Tibial nerve (tissue), 4 donors: ENCODE results near the gene DMD. TPM values are rescaled to one million over a fixed set of nuclear protein-coding genes. Genes with fewer than 3 reads are reported as not detected.

Experiments used
- DNase-seq, 2 donors: peaks; one replicate each; pipeline ENCODE4 v3.0.0-alpha.2; 2019; ENCODE audit warnings: low spot score in 2 of 2
- H3K27ac ChIP-seq, 4 donors: fragments of 200-600 bp; sonication (generic) in 3 of 4; one replicate each; pipeline ENCODE4 v1.5.1; 2017 to 2019; ENCODE audit warnings: mild to moderate bottlenecking in 1 of 4
- H3K27me3 ChIP-seq, 2 donors: fragments of 200-600 bp; sonication (generic) in 1 of 2; one replicate each; pipeline versions ENCODE4 v1.5.1 to v1.6.0; 2017 to 2019
- H3K36me3 ChIP-seq, 3 donors: fragments of 200-600 bp; sonication (generic); one replicate each; pipeline ENCODE4 v1.5.1; 2018 to 2019
- H3K4me1 ChIP-seq, 4 donors: fragments of 200-600 bp; sonication (generic) in 3 of 4; one replicate each; pipeline ENCODE4 v1.5.1; 2017 to 2019
- H3K4me3 ChIP-seq, 4 donors: fragments of 200-600 bp; sonication (generic) in 3 of 4; one replicate each; pipeline ENCODE4 v1.5.1; 2017 to 2019; ENCODE audit warnings: mild to moderate bottlenecking in 1 of 4, moderate library complexity in 1 of 4
- H3K9me3 ChIP-seq, 4 donors: fragments of 200-600 bp; sonication (generic) in 3 of 4; one replicate each; pipeline ENCODE4 v1.5.1; 2017 to 2019
- CTCF ChIP-seq, 5 experiments: fragments of 200-600 bp in 3 of 5; fragments of 450-650 bp in 2 of 5; sonication (generic) in 3 of 5; IDR thresholded peaks; one replicate each; pipeline ENCODE4 v1.5.1; 2016 to 2019; ENCODE audit warnings: antibody characterized with exemption in 5 of 5, mild to moderate bottlenecking in 3 of 5, moderate library complexity in 2 of 5
- EP300 ChIP-seq, 2 donors: sonication (generic); formaldehyde crosslinking; IDR thresholded peaks; one replicate each; pipeline ENCODE4 v1.6.1; 2017; ENCODE audit warnings: antibody characterized with exemption in 2 of 2, mild to moderate bottlenecking in 1 of 2
- POLR2A ChIP-seq, 2 donors: fragments of 450-650 bp; IDR thresholded peaks; one replicate each; pipeline ENCODE4 v1.6.1; 2017; ENCODE audit warnings: antibody characterized with exemption in 2 of 2, mild to moderate bottlenecking in 2 of 2, moderate library complexity in 2 of 2
- WGBS, 2 donors: methylation state at CpG; one replicate each; pipeline ENCODE4 v1.1.5; 2018; 5-methylcytosine and 5-hydroxymethylcytosine counted together
- total RNA-seq, 4 donors: library from RNA; depleted of rRNA; stranded (reverse); fragments of >200 nt; gene quantifications; one replicate each; pipeline ENCODE4 v1.1.0, GENCODE V29; 2016

The DMD gene
- total RNA-seq, 4 donors from 2014 or later, result 156 to 345 (median 245) TPM

- no peak for DNase-seq
- no peaks in the 10 kb centered on the region for H3K36me3 ChIP-seq
- H3K9me3 ChIP-seq, result no peaks in the 10 kb centered on the region
- no peaks in the 10 kb centered on the region for H3K4me1 ChIP-seq
- no peaks in the 10 kb centered on the region for H3K27me3 ChIP-seq
- TF ChIP-seq EP300 (IDR thresholded peaks at IDR 0.05) (peak in 1 of 2 donors; percentile 45), POLR2A (IDR thresholded peaks at IDR 0.05) (no peak)
- peak overlapping the region in 3 of 4 donors; percentile 19 to 71 (median 65) for H3K27ac ChIP-seq
- WGBS, 2 donors, result 19 to 39% methylated on average over 2 of the region's 2 CpGs
- H3K4me3 ChIP-seq, result no peak overlapping the region
These were observed 1661.2 kb downstream of the DMD start for GRCh38 chrX:31550158-31550557.

- TF ChIP-seq POLR2A (IDR thresholded peaks at IDR 0.05), result no peak
- no peak for TF ChIP-seq CTCF (IDR thresholded peaks at IDR 0.05)
- TF ChIP-seq EP300 (IDR thresholded peaks at IDR 0.05), result no peak
- no peak overlapping the region for H3K4me3 ChIP-seq
- WGBS, 2 donors, result 54 to 58% methylated on average over 3 of the region's 3 CpGs
- no peak for DNase-seq
- H3K36me3 ChIP-seq, result no peaks in the 10 kb centered on the region
- no peaks in the 10 kb centered on the region for H3K9me3 ChIP-seq
- peak overlapping the region in 3 of 4 donors; percentile 34 to 60 (median 41) for H3K27ac ChIP-seq
- H3K27me3 ChIP-seq, result no peaks in the 10 kb centered on the region
- no peaks in the 10 kb centered on the region for H3K4me1 ChIP-seq
These were observed 1663.5 kb downstream of the DMD start for GRCh38 chrX:31547816-31548215.

- Histone ChIP-seq H3K27ac (peak overlapping the region in 2 of 4 donors; percentile 60 to 77), H3K9me3 (no peaks in the 10 kb centered on the region), H3K4me1 (no peaks in the 10 kb centered on the region), H3K36me3 (no peaks in the 10 kb centered on the region), H3K4me3 (no peak overlapping the region), H3K27me3 (no peaks in the 10 kb centered on the region)
- 50 to 56% methylated on average over 3 of the region's 3 CpGs for WGBS, 2 donors
- TF ChIP-seq CTCF (IDR thresholded peaks at IDR 0.05) (no peak), EP300 (IDR thresholded peaks at IDR 0.05) (no peak), POLR2A (IDR thresholded peaks at IDR 0.05) (no peak)
- no peak for DNase-seq
These were observed 1663.9 kb downstream of the DMD start for GRCh38 chrX:31547416-31547815.

- no peaks in the 10 kb centered on the region for H3K4me1 ChIP-seq
- 41 to 64% methylated on average over 3 of the region's 3 CpGs for WGBS, 2 donors
- peak overlapping the region in 3 of 4 donors; percentile 40 to 77 (median 50) for H3K27ac ChIP-seq
- no peaks in the 10 kb centered on the region for H3K27me3 ChIP-seq
- no peaks in the 10 kb centered on the region for H3K36me3 ChIP-seq
- no peak overlapping the region for H3K4me3 ChIP-seq
- no peaks in the 10 kb centered on the region for H3K9me3 ChIP-seq
- no peak for DNase-seq
- no peak for TF ChIP-seq EP300 (IDR thresholded peaks at IDR 0.05)
These were observed 1665.2 kb downstream of the DMD start for GRCh38 chrX:31546126-31546525.

GRCh38 chrX:31545726-31546125 is 1665.6 kb downstream of the DMD start:
- DNase-seq, result no peak
- Histone ChIP-seq H3K27me3 (no peaks in the 10 kb centered on the region), H3K36me3 (no peaks in the 10 kb centered on the region), H3K9me3 (no peaks in the 10 kb centered on the region), H3K4me1 (no peaks in the 10 kb centered on the region), H3K27ac (peak overlapping the region in 2 of 4 donors; percentile 50 to 77), H3K4me3 (no peak overlapping the region)
- TF ChIP-seq EP300 (IDR thresholded peaks at IDR 0.05), result no peak
- no peak for TF ChIP-seq POLR2A (IDR thresholded peaks at IDR 0.05)
- TF ChIP-seq CTCF (IDR thresholded peaks at IDR 0.05), result no peak
- 73 to 77% methylated on average over 5 of the region's 5 CpGs for WGBS, 2 donors

- WGBS, 2 donors, result 81 to 98% methylated on average over 3 of the region's 3 CpGs
These were observed 1666.2 kb downstream of the DMD start for GRCh38 chrX:31545191-31545590.

More at GRCh38 chrX:31545191-31545590, 1666.2 kb downstream of the DMD start:
- no peak overlapping the region for H3K4me3 ChIP-seq
- H3K36me3 ChIP-seq, result no peaks in the 10 kb centered on the region
- TF ChIP-seq CTCF (IDR thresholded peaks at IDR 0.05), result no peak
- TF ChIP-seq POLR2A (IDR thresholded peaks at IDR 0.05), result no peak
- TF ChIP-seq EP300 (IDR thresholded peaks at IDR 0.05), result no peak
- no peaks in the 10 kb centered on the region for H3K9me3 ChIP-seq
- peak overlapping the region in 2 of 4 donors; percentile 50 to 77 for H3K27ac ChIP-seq
- H3K4me1 ChIP-seq, result no peaks in the 10 kb centered on the region
- H3K27me3 ChIP-seq, result no peaks in the 10 kb centered on the region
- DNase-seq, result no peak
